Measurements from ENCODE around the gene C15orf61.

DNA sequence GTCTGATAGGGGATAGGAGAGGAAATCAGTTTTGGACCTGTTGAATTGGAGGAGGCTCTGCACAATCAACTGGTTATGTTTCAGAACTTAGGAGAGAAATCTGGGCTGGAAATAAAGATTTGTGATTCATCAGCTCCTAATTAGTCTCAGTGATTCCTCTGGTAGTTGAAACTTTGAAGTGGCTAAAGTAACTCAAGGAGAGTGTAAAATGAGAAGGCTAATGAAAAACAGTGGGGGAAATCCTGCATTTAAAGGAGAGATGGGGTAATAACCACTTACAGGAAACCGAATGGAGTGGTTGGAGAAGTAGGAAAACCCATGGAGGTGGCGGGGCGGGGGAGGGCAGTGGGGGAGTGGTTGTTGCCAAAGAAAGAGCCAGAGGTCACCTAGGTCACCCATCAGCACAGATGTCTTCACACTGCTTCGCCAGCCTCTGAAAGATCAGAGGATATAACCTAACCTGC is 54.1 kb downstream of the C15orf61 start:
- no peak for TF ChIP-seq CTCF (IDR thresholded peaks at IDR 0.05)
- no peak for TF ChIP-seq ZFX (IDR thresholded peaks at IDR 0.05; ENCODE audit: borderline replicate concordance)
